GM12874 (cell line): ENCODE measurements around the gene XKRX.

Source experiments
- CTCF ChIP-seq: IDR thresholded peaks from 2 replicates; pipeline ENCODE4 v1.5.1; 2011; ENCODE audit warnings: low read depth, mild to moderate bottlenecking, control low read depth, low read length, moderate library complexity; ENCODE audit not compliant: insufficient read depth

The XKRX gene

GRCh38 chrX:100883654-100884053, 45.1 kb downstream of the XKRX start:
- TF ChIP-seq CTCF = no peak

- no peak for TF ChIP-seq CTCF
Measured at GRCh38 chrX:100880368-100880767, 48.3 kb downstream of the XKRX start.

GRCh38 chrX:100874325-100874724, 54.4 kb downstream of the XKRX start, which contains the start of gene NOX1:
Gene NOX1, minus strand, starts transcription at chrX:100874359. Its CDS starts 220 bp downstream, at chrX:100874139.
- no peak for TF ChIP-seq CTCF

GRCh38 chrX:100871594-100872560, 56.8 kb downstream of the XKRX start:
- no peak for TF ChIP-seq CTCF

GRCh38 chrX:100870527-100870926, 58.2 kb downstream of the XKRX start:
- TF ChIP-seq CTCF = no peak

- no peak for TF ChIP-seq CTCF
Measured at GRCh38 chrX:100868273-100868672, 60.4 kb downstream of the XKRX start.

- no peak for TF ChIP-seq CTCF
Measured at GRCh38 chrX:100864657-100865391, 63.9 kb downstream of the XKRX start.
